SK-N-SH (cell line): ENCODE measurements around the gene SF3A2. TPM values are rescaled to one million over a fixed set of nuclear protein-coding genes. Genes with fewer than 3 reads are reported as not detected.

ENCODE experiments used
- CTCF ChIA-PET: fragments of 300-600, 350-600 bp; formaldehyde crosslinking; extraction: SDS; loops from one replicate; lab custom pipeline; 2021; lab: Yijun Ruan, JAX
- POLR2A ChIA-PET: fragments of 350-600 bp; sonication (Branson Sonifier 250); formaldehyde crosslinking; extraction: SDS; loops from one replicate; lab custom pipeline; 2020; ENCODE audit warnings: antibody characterized with exemption, inconsistent platforms; lab: Yijun Ruan, JAX
- DNase-seq: peaks from one replicate; pipeline ENCODE4 v3.0.0; 2012
- H2AFZ ChIP-seq: fragments of 200-600 bp; sonication (generic); 2 replicates; pipeline ENCODE4 v1.8.1; 2016; ENCODE audit warnings: antibody characterized with exemption, mild to moderate bottlenecking, low read depth
- H3F3A ChIP-seq: fragments of 200-600 bp; sonication (generic); replicated peaks from 2 replicates; pipeline ENCODE3; 2016; ENCODE audit warnings: antibody characterized with exemption, mild to moderate bottlenecking; ENCODE audit not compliant: insufficient read depth
- H3K27ac ChIP-seq, 2 experiments: fragments of 200-500 bp in 1 of 2; fragments of 200-600 bp in 1 of 2; sonication (Bioruptor generic) in 1 of 2; sonication (generic), shearing (Covaris generic) in 1 of 2; 2 replicates each; pipeline versions ENCODE4 v1.5.1 to v1.6.1; 2014 to 2016; ENCODE audit warnings: low read depth in 2 of 2, inconsistent platforms in 1 of 2, low read length in 1 of 2, mild to moderate bottlenecking in 1 of 2, mixed read lengths in 1 of 2
- H3K27me3 ChIP-seq: fragments of 200-600 bp; sonication (generic), shearing (Covaris generic); 2 replicates; pipeline ENCODE4 v1.6.1; 2016; ENCODE audit warnings: mixed run types; ENCODE audit not compliant: insufficient read depth
- H3K36me3 ChIP-seq, 2 experiments: fragments of 200-500 bp in 1 of 2; fragments of 200-600 bp in 1 of 2; sonication (Bioruptor generic) in 1 of 2; sonication (generic) in 1 of 2; replicated peaks in 1 of 2; 2 replicates each; pipeline versions ENCODE3 to v1.5.1; 2014 to 2016; ENCODE audit warnings: low read length in 1 of 2, mild to moderate bottlenecking in 1 of 2; ENCODE audit not compliant: insufficient read depth in 2 of 2, control insufficient read depth in 1 of 2
- H3K4me1 ChIP-seq, 2 experiments: fragments of 200-500 bp in 1 of 2; fragments of 200-600 bp in 1 of 2; sonication (Bioruptor generic) in 1 of 2; sonication (generic), shearing (Covaris generic) in 1 of 2; 2 replicates each; pipeline versions ENCODE4 v1.5.1 to v1.6.1; 2014 to 2016; ENCODE audit warnings: low read depth in 1 of 2, low read length in 1 of 2, mixed run types in 1 of 2; ENCODE audit not compliant: insufficient read depth in 2 of 2, control insufficient read depth in 1 of 2
- H3K4me2 ChIP-seq: fragments of 200-600 bp; sonication (generic), shearing (Covaris generic); 2 replicates; pipeline ENCODE4 v1.6.1; 2017; ENCODE audit warnings: mixed run types
- H3K4me3 ChIP-seq, 2 experiments: fragments of 200-500 bp in 1 of 2; fragments of 200-600 bp in 1 of 2; sonication (Bioruptor generic) in 1 of 2; sonication (generic), shearing (Covaris generic) in 1 of 2; 2 replicates each; pipeline versions ENCODE4 v1.5.1 to v1.8.1; 2014 to 2016; ENCODE audit warnings: low read depth in 2 of 2, inconsistent platforms in 1 of 2, low read length in 1 of 2, mild to moderate bottlenecking in 1 of 2, mixed read lengths in 1 of 2, moderate library complexity in 1 of 2
- H3K79me2 ChIP-seq: fragments of 200-600 bp; sonication (generic); 2 replicates; pipeline ENCODE4 v1.8.1; 2017; ENCODE audit warnings: mild to moderate bottlenecking; ENCODE audit not compliant: insufficient read depth
- H3K9ac ChIP-seq: fragments of 200-600 bp; sonication (generic); 2 replicates; pipeline ENCODE4 v1.6.1; 2017; ENCODE audit warnings: mixed run types
- H3K9me2 ChIP-seq: fragments of 200-600 bp; sonication (generic); 2 replicates; pipeline ENCODE4 v1.6.1; 2017; ENCODE audit warnings: mixed run types
- H3K9me3 ChIP-seq: fragments of 200-600 bp; sonication (generic); 2 replicates; pipeline ENCODE4 v1.6.1; 2017; ENCODE audit warnings: mixed run types, mild to moderate bottlenecking, moderate library complexity
- H4K20me1 ChIP-seq: fragments of 200-600 bp; sonication (generic); 2 replicates; pipeline ENCODE4 v1.6.1; 2017; ENCODE audit warnings: mild to moderate bottlenecking, mixed run types; ENCODE audit not compliant: insufficient read depth
- CHD2 ChIP-seq: fragments of 150-350 bp; IDR thresholded peaks from 2 replicates; pipeline ENCODE4 v1.6.1; 2018; ENCODE audit warnings: low read length; ENCODE audit not compliant: partially characterized antibody
- FOXJ3 ChIP-seq: sonication (generic); formaldehyde crosslinking; IDR thresholded peaks from 2 replicates; pipeline ENCODE4 v1.5.1; 2020; ENCODE audit warnings: mild to moderate bottlenecking, missing genetic modification reagents
- GATA2 ChIP-seq: sonication (generic); formaldehyde crosslinking; IDR thresholded peaks from 2 replicates; pipeline ENCODE4 v1.5.0; 2020; ENCODE audit warnings: mild to moderate bottlenecking, missing genetic modification reagents
- MEF2A ChIP-seq: IDR thresholded peaks from 2 replicates; pipeline ENCODE4 v1.4.0; 2012; ENCODE audit warnings: low read depth, borderline replicate concordance
- MXI1 ChIP-seq: IDR thresholded peaks from 2 replicates; pipeline ENCODE4 v1.6.1; 2012; ENCODE audit warnings: mild to moderate bottlenecking, low read depth, low read length, improper control_type of control experiment
- NFIC ChIP-seq: IDR thresholded peaks from 2 replicates; pipeline ENCODE4 v1.4.0; 2012; ENCODE audit warnings: borderline replicate concordance
- RAD21 ChIP-seq: IDR thresholded peaks from 2 replicates; pipeline ENCODE4 v1.6.1; 2012; ENCODE audit warnings: mild to moderate bottlenecking, low read length
- RCOR1 ChIP-seq: fragments of 150-350 bp; IDR thresholded peaks from 2 replicates; pipeline ENCODE4 v1.6.1; 2017; ENCODE audit warnings: antibody characterized with exemption, low read length
- RXRA ChIP-seq: IDR thresholded peaks from 2 replicates; pipeline ENCODE4 v1.4.0; 2012; ENCODE audit warnings: low read depth, mild to moderate bottlenecking, borderline replicate concordance
- SIN3A ChIP-seq: IDR thresholded peaks from 2 replicates; pipeline ENCODE4 v1.6.1; 2012; ENCODE audit warnings: low read depth, mild to moderate bottlenecking, low read length, moderate library complexity, borderline replicate concordance
- SMC3 ChIP-seq: IDR thresholded peaks from 2 replicates; pipeline ENCODE4 v1.6.1; 2012; ENCODE audit warnings: low read depth, low read length, improper control_type of control experiment
- TEAD4 ChIP-seq: IDR thresholded peaks from 2 replicates; pipeline ENCODE4 v1.4.0; 2012; ENCODE audit warnings: mild to moderate bottlenecking, borderline replicate concordance; ENCODE audit not compliant: insufficient read depth
- YY1 ChIP-seq: IDR thresholded peaks from 2 replicates; pipeline ENCODE4 v1.4.0; 2012; ENCODE audit warnings: low read depth, mild to moderate bottlenecking
- WGBS: methylation state at CpG from one replicate; pipeline ENCODE4 v1.1.6; 2017; ENCODE audit warnings: low lambda C conversion rate; 5-methylcytosine and 5-hydroxymethylcytosine counted together
- polyA plus RNA-seq, 3 experiments: library from polyadenylated mRNA; depleted of rRNA; stranded (reverse); fragments of >200 nt; gene quantifications; 2 replicates each; pipeline ENCODE4 v1.2.3, GENCODE V29; 2012
- TF ChIP-seq, protein P1 (sequence below): IDR thresholded peaks from 2 replicates; pipeline ENCODE4 v1.4.0; 2012; ENCODE audit warnings: low read depth
- TF ChIP-seq, protein P2 (sequence below): fragments of 150-350 bp; IDR thresholded peaks from 2 replicates; pipeline ENCODE4 v1.6.1; 2016; ENCODE audit warnings: mild to moderate bottlenecking, low read depth, low read length
- TF ChIP-seq, protein P3 (sequence below): IDR thresholded peaks from 2 replicates; pipeline ENCODE4 v1.4.0; 2012; ENCODE audit warnings: low read depth, borderline replicate concordance
- TF ChIP-seq, protein P4 (sequence below): fragments of 200-600 bp; sonication (generic); IDR thresholded peaks from 2 replicates; pipeline ENCODE4 v1.6.1; 2017; ENCODE audit warnings: antibody characterized with exemption, mild to moderate bottlenecking, moderate library complexity
- TF ChIP-seq, protein P5 (sequence below): IDR thresholded peaks from 2 replicates; pipeline ENCODE4 v1.4.0; 2012; ENCODE audit warnings: low read depth, borderline replicate concordance
- TF ChIP-seq, protein P6 (sequence below): IDR thresholded peaks from 2 replicates; pipeline ENCODE4 v1.6.1; 2012; ENCODE audit warnings: mild to moderate bottlenecking, low read depth, low read length, moderate library complexity

The SF3A2 gene
- polyA plus RNA-seq, 1 of the 3 experiments (the other 2 are of a cell fraction), result 55.8 TPM

DNA sequence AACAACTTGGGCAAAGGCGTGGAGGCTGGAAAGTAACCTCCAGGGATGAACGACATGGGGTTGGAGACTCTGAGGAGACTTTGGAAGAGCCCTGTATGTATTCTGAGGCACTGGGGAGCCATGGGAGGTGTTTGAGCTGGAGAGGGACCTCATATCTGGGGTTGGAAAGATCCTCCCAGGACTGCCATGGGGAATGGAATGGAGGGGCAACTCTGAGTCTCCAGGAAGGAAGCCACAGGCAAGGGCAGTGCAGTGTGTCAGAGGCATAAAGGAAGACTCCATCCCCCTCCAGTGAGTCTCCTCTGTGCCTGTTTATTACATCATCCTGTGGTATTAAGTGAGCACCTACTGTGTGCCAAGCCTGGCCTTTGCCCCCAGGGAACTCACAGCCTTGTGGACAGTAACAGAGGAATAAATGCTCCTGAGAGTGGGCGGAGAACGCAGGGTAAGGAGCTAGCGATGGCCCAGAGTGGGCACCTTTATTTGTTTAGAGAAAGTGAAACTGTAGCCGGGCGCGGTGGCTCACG, 37.6 kb downstream of the SF3A2 start (continued):
- TF ChIP-seq, protein P1, sequence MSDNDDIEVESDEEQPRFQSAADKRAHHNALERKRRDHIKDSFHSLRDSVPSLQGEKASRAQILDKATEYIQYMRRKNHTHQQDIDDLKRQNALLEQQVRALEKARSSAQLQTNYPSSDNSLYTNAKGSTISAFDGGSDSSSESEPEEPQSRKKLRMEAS, result no peak
- TF ChIP-seq, protein P2, sequence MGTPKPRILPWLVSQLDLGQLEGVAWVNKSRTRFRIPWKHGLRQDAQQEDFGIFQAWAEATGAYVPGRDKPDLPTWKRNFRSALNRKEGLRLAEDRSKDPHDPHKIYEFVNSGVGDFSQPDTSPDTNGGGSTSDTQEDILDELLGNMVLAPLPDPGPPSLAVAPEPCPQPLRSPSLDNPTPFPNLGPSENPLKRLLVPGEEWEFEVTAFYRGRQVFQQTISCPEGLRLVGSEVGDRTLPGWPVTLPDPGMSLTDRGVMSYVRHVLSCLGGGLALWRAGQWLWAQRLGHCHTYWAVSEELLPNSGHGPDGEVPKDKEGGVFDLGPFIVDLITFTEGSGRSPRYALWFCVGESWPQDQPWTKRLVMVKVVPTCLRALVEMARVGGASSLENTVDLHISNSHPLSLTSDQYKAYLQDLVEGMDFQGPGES, result no peak
- TF ChIP-seq TEAD4 (no peak), RXRA (no peak), GATA2 (CRISPR knock-in tag) (no peak), NFIC (no peak), SMC3 (no peak), CHD2 (no peak)

DNA sequence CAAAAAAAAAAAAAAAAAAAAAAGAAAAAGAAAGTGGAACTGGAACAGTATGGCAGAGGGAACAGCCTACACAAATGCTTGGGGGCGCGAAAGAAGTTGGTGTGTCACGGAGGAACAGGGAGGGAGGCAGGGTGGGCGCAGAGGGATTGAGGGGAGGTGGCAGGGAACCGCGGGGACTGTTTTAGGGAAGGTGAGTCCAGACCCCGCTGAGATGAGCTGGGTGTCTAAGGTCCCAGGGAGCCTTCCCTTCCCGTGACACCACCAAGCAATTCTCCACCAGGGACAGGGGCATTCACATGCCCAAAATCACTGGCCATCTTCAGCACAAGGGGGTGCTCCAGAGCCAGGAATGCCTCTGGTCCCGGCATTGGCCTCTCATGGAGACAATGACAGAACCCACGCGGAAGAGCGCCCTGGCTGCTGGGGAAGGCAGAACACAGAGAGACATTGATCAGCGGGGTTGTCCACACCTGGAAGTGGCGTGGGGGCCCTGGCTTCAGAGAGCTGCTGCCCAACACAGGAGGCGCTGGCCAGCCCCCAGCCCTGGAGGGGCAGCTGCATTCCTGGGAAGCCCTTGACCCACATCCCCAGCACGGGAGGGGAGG, 38.4 kb downstream of the SF3A2 start:
- H3K4me1 ChIP-seq, result peaks cover 4 to 28% of the 10 kb centered on the region in 2 experiments; a peak in 1 of 4 replicates
- POLR2A ChIA-PET, result interaction anchor here (1.0 to 1.9 kb wide), 4 partner anchors 15 to 41 kb away, joined by 3 to 6 read pairs (median 3); no protein-coding TSS in a partner anchor
- H3F3A ChIP-seq, result peaks cover 17% of the 10 kb centered on the region
- H3K27me3 ChIP-seq, result no peaks in the 10 kb centered on the region
- no peak overlapping the region for H2AFZ ChIP-seq
- peaks cover 57% of the 10 kb centered on the region for H3K79me2 ChIP-seq
- H3K27ac ChIP-seq, result peak overlapping the region in 1 of 2 experiments; percentile 46; a peak in 2 of 4 replicates
- no peaks in the 10 kb centered on the region for H3K9me3 ChIP-seq
- H3K4me2 ChIP-seq, result no peak overlapping the region
- 72% methylated on average over 12 of the region's 16 CpGs for WGBS
- peaks cover 17 to 26% of the 10 kb centered on the region in 2 experiments for H3K36me3 ChIP-seq
- no peak overlapping the region for H3K9ac ChIP-seq
- H3K4me3 ChIP-seq, result no peak overlapping the region
- CTCF ChIA-PET, result interaction anchor here (0.6 to 11.9 kb wide), 24 partner anchors 8 to 1042 kb away, joined by 3 to 284 read pairs (median 6); partner anchors contain the start of genes LINGO3, LSM7, PLEKHJ1 and SF3A2
- peaks cover 52% of the 10 kb centered on the region for H4K20me1 ChIP-seq
- DNase-seq, result peak; percentile 89
- H3K9me2 ChIP-seq, result no peaks in the 10 kb centered on the region
- TF ChIP-seq, protein P3, sequence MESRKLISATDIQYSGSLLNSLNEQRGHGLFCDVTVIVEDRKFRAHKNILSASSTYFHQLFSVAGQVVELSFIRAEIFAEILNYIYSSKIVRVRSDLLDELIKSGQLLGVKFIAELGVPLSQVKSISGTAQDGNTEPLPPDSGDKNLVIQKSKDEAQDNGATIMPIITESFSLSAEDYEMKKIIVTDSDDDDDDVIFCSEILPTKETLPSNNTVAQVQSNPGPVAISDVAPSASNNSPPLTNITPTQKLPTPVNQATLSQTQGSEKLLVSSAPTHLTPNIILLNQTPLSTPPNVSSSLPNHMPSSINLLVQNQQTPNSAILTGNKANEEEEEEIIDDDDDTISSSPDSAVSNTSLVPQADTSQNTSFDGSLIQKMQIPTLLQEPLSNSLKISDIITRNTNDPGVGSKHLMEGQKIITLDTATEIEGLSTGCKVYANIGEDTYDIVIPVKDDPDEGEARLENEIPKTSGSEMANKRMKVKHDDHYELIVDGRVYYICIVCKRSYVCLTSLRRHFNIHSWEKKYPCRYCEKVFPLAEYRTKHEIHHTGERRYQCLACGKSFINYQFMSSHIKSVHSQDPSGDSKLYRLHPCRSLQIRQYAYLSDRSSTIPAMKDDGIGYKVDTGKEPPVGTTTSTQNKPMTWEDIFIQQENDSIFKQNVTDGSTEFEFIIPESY, result no peak
- TF ChIP-seq, protein P4, sequence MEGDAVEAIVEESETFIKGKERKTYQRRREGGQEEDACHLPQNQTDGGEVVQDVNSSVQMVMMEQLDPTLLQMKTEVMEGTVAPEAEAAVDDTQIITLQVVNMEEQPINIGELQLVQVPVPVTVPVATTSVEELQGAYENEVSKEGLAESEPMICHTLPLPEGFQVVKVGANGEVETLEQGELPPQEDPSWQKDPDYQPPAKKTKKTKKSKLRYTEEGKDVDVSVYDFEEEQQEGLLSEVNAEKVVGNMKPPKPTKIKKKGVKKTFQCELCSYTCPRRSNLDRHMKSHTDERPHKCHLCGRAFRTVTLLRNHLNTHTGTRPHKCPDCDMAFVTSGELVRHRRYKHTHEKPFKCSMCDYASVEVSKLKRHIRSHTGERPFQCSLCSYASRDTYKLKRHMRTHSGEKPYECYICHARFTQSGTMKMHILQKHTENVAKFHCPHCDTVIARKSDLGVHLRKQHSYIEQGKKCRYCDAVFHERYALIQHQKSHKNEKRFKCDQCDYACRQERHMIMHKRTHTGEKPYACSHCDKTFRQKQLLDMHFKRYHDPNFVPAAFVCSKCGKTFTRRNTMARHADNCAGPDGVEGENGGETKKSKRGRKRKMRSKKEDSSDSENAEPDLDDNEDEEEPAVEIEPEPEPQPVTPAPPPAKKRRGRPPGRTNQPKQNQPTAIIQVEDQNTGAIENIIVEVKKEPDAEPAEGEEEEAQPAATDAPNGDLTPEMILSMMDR, result peak; percentile 59
- TF ChIP-seq SMC3, result peak; percentile 88
- peak; percentile 65; the same call in 1 of the 2 replicates for TF ChIP-seq SIN3A
- TF ChIP-seq RAD21, result peak; percentile 88
- TF ChIP-seq YY1, result no peak
- TF ChIP-seq, protein P1, result 0 out of 2 replicates have a peak, but pooled peaks have one; percentile 24
- TF ChIP-seq FOXJ3 (CRISPR knock-in tag), result no peak
- TF ChIP-seq, protein P5, sequence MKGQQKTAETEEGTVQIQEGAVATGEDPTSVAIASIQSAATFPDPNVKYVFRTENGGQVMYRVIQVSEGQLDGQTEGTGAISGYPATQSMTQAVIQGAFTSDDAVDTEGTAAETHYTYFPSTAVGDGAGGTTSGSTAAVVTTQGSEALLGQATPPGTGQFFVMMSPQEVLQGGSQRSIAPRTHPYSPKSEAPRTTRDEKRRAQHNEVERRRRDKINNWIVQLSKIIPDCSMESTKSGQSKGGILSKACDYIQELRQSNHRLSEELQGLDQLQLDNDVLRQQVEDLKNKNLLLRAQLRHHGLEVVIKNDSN, result no peak
- TF ChIP-seq RCOR1, result no peak
- TF ChIP-seq MEF2A, result no peak
- peak; percentile 94 for TF ChIP-seq MXI1
- TF ChIP-seq CHD2, result no peak
- TF ChIP-seq, protein P6, sequence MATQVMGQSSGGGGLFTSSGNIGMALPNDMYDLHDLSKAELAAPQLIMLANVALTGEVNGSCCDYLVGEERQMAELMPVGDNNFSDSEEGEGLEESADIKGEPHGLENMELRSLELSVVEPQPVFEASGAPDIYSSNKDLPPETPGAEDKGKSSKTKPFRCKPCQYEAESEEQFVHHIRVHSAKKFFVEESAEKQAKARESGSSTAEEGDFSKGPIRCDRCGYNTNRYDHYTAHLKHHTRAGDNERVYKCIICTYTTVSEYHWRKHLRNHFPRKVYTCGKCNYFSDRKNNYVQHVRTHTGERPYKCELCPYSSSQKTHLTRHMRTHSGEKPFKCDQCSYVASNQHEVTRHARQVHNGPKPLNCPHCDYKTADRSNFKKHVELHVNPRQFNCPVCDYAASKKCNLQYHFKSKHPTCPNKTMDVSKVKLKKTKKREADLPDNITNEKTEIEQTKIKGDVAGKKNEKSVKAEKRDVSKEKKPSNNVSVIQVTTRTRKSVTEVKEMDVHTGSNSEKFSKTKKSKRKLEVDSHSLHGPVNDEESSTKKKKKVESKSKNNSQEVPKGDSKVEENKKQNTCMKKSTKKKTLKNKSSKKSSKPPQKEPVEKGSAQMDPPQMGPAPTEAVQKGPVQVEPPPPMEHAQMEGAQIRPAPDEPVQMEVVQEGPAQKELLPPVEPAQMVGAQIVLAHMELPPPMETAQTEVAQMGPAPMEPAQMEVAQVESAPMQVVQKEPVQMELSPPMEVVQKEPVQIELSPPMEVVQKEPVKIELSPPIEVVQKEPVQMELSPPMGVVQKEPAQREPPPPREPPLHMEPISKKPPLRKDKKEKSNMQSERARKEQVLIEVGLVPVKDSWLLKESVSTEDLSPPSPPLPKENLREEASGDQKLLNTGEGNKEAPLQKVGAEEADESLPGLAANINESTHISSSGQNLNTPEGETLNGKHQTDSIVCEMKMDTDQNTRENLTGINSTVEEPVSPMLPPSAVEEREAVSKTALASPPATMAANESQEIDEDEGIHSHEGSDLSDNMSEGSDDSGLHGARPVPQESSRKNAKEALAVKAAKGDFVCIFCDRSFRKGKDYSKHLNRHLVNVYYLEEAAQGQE, result peak; percentile 61; the same call in 1 of the 2 replicates
